Measurements from ENCODE around the gene PLCB4. TPM values are rescaled to one million over a fixed set of nuclear protein-coding genes. Genes with fewer than 3 reads are reported as not detected.

Gene PLCB4
- polyA plus RNA-seq, 1 experiment, result 18.6 TPM

DNA sequence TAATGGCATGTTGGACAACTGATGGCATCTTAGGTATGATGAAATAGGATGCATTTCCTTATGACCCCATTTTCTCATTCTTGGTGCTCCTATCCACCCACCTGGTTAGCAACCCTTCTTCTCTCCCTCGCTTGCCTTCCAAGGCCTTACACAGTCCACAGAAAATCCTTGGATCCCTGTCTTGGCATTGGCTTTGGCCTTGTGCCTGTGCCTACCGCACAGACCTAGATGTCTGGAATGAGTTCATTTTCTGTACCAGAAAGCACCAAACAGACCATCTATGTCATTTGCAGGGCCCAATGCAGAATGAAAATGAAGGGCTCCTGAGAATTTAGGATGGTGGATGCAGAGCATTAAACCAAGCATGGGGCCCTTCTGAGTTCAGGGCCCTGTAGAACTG lies 346.5 kb downstream of the PLCB4 start:
- CTCF ChIA-PET, result interaction anchor here (2.5 kb wide), 1 partner anchor 195 kb away, joined by 12 read pairs; no protein-coding TSS in a partner anchor
- H3K9me3 ChIP-seq (ENCODE audit: control insufficient read depth, insufficient read depth, low read length), result no peaks in the 10 kb centered on the region
- H3K27ac ChIP-seq (ENCODE audit: low read depth, low read length), result no peak overlapping the region
- no peak overlapping the region for H3K4me3 ChIP-seq (ENCODE audit: low read depth, low read length)
- TF ChIP-seq, protein P1, sequence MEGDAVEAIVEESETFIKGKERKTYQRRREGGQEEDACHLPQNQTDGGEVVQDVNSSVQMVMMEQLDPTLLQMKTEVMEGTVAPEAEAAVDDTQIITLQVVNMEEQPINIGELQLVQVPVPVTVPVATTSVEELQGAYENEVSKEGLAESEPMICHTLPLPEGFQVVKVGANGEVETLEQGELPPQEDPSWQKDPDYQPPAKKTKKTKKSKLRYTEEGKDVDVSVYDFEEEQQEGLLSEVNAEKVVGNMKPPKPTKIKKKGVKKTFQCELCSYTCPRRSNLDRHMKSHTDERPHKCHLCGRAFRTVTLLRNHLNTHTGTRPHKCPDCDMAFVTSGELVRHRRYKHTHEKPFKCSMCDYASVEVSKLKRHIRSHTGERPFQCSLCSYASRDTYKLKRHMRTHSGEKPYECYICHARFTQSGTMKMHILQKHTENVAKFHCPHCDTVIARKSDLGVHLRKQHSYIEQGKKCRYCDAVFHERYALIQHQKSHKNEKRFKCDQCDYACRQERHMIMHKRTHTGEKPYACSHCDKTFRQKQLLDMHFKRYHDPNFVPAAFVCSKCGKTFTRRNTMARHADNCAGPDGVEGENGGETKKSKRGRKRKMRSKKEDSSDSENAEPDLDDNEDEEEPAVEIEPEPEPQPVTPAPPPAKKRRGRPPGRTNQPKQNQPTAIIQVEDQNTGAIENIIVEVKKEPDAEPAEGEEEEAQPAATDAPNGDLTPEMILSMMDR (IDR thresholded peaks at IDR 0.05; ENCODE audit: low read depth, low read length), result no peak
- POLR2A ChIA-PET, result no interaction called here
- no peaks in the 10 kb centered on the region for H3K27me3 ChIP-seq (ENCODE audit: control insufficient read depth, insufficient read depth, low read length)
- DNase-seq (ENCODE audit: low read depth, low spot score), result no peak

DNA sequence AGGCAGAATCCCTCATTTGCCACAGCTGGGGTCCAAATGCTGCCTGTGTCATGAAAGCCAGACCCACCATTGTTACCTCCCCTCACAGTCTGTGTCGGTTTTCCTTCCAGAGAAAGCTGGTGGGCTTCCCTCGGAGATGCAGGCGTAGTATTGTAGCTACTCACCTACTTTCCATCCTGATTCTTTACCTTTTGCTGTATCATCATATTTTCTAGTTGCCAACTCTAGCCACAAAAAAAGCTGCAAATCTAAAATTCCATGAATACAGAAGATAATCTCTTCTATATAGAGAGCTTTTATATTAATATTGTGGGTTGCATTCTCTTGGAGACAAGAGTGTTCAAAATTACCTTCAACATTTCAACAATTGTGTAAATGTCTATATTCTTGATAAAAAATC lies 347.5 kb downstream of the PLCB4 start:
- H3K9me3 ChIP-seq (ENCODE audit: control insufficient read depth, insufficient read depth, low read length), result no peaks in the 10 kb centered on the region
- DNase-seq (ENCODE audit: low read depth, low spot score), result no peak
- ChIA-PET POLR2A (no interaction called here), CTCF (interaction anchor here (0.9 to 2.5 kb wide), 3 partner anchors 8 to 201 kb away, joined by 3 to 12 read pairs (median 9); no protein-coding TSS in a partner anchor)
- no peaks in the 10 kb centered on the region for H3K27me3 ChIP-seq (ENCODE audit: control insufficient read depth, insufficient read depth, low read length)
- no peak overlapping the region for H3K4me3 ChIP-seq (ENCODE audit: low read depth, low read length)
- TF ChIP-seq, protein P1 (IDR thresholded peaks at IDR 0.05; ENCODE audit: low read depth, low read length), result no peak
- H3K27ac ChIP-seq (ENCODE audit: low read depth, low read length), result no peak overlapping the region

DNA sequence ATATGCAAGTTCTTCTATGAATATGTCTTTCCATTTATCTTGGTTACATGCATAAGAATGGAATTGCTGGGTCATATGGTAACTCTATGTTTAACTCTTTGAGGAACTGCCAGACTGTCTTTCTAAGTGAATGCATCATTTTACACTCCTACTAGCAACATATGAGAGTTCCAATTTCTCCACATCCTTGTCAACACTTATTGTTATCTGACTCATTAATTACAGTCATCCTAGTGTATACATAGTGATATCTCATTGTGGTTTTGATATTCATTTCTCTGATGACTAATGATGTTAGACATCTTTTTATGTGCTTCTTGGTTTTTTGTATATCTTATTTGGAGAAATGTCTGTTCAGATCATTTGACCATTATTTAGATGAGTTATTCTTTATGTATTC lies 348.8 kb downstream of the PLCB4 start:
- no peak overlapping the region for H3K4me3 ChIP-seq (ENCODE audit: low read depth, low read length)
- CTCF ChIA-PET, result interaction anchor here (1.8 to 6.6 kb wide), 3 partner anchors 9 to 192 kb away, joined by 9 to 105 read pairs (median 12); no protein-coding TSS in a partner anchor
- no peak overlapping the region for H3K27ac ChIP-seq (ENCODE audit: low read depth, low read length)
- no peaks in the 10 kb centered on the region for H3K27me3 ChIP-seq (ENCODE audit: control insufficient read depth, insufficient read depth, low read length)
- TF ChIP-seq, protein P1 (IDR thresholded peaks at IDR 0.05; ENCODE audit: low read depth, low read length), result no peak
- DNase-seq (ENCODE audit: low read depth, low spot score), result no peak
- POLR2A ChIA-PET, result no interaction called here
- no peaks in the 10 kb centered on the region for H3K9me3 ChIP-seq (ENCODE audit: control insufficient read depth, insufficient read depth, low read length)

DNA sequence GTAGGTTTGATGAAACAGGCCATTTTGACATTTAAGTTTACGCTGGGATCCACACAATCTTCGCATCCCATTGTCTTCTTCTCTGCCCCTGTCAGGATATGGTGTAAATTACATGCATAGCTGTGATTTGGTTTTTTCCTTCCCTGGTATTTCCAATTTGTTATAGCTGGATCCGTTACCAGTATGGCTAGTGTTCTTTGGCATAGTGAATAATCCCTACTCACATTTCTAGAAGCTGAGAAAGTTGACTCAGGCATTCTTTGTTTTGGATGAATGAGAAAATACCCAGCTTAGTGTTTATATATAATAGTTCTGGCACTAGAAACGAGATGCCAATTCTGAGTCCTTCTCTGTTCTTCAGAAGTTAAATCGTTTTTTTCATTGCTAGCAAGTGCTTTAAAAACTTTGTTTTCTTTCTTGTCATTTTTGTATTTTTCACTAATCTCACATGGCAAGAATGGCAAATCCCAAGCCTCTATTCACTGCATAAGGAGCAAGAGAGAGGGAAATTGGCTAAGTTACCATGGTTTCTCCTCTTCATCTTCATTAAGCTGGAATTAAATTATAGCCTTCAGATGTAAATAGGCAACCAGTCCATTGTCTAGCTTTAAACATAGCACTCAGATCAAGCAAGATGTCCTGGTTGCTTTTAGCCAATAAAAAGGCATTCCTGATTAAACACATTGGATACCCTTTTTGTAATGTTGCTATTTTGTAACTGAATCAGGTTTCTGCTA lies 353.6 kb downstream of the PLCB4 start:
- H3K4me3 ChIP-seq (ENCODE audit: low read depth, low read length), result no peak overlapping the region
- POLR2A ChIA-PET, result no interaction called here

DNA sequence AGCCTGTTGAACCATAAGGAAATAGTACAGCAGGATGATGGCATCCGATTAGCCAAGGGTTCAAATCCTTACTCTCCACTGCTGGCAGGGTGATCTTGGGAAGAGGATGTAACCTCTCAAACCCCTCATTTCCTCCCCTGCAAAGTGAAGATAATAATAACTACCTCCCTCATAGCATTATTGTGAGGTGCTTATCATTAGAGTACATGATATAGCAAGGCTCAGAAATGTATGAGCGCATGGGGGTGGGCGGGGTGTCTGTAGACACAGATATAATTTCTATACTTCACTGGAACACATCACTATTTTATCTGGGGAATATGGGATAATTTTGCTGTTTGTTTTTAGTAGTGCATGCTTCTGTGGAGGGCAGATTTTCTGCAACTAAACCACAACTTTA lies 355.7 kb downstream of the PLCB4 start:
- CTCF ChIA-PET, result interaction anchor here (1.8 to 6.6 kb wide), 3 partner anchors 16 to 185 kb away, joined by 19 to 105 read pairs (median 27); no protein-coding TSS in a partner anchor

More for the DNA sequence above, 353.6 kb downstream of the PLCB4 start:
- DNase-seq (ENCODE audit: low read depth, low spot score), result no peak
- Histone ChIP-seq H3K27me3 (ENCODE audit: control insufficient read depth, insufficient read depth, low read length) (no peaks in the 10 kb centered on the region), H3K27ac (ENCODE audit: low read depth, low read length) (no peak overlapping the region), H3K9me3 (ENCODE audit: control insufficient read depth, insufficient read depth, low read length) (no peaks in the 10 kb centered on the region)
- TF ChIP-seq, protein P1 (IDR thresholded peaks at IDR 0.05; ENCODE audit: low read depth, low read length), result no peak
- CTCF ChIA-PET, result interaction anchor here (3.4 to 6.6 kb wide), 2 partner anchors 14 to 187 kb away, joined by 34 to 105 read pairs; no protein-coding TSS in a partner anchor

More for the DNA sequence above, 355.7 kb downstream of the PLCB4 start:
- DNase-seq (ENCODE audit: low read depth, low spot score), result no peak
- Histone ChIP-seq H3K9me3 (ENCODE audit: control insufficient read depth, insufficient read depth, low read length) (no peaks in the 10 kb centered on the region), H3K4me3 (ENCODE audit: low read depth, low read length) (no peak overlapping the region), H3K27me3 (ENCODE audit: control insufficient read depth, insufficient read depth, low read length) (no peaks in the 10 kb centered on the region), H3K27ac (ENCODE audit: low read depth, low read length) (no peak overlapping the region)
- POLR2A ChIA-PET, result no interaction called here
- TF ChIP-seq, protein P1 (IDR thresholded peaks at IDR 0.05; ENCODE audit: low read depth, low read length), result no peak

Data from AG04450 (cell line).